ENCODE results near the gene SRGAP2. TPM values are rescaled to one million over a fixed set of nuclear protein-coding genes. Genes with fewer than 3 reads are reported as not detected.
"Not testable (repeated sequence)": the region's sequence is repeated elsewhere in the genome, so short reads cannot be mapped to it uniquely, and the experiment has no call there.

The SRGAP2 gene
- total RNA-seq = 100 to 1,000 TPM in 2 of 9 donors, 10 to 100 TPM in 7; 38.2 to 119 (median 57.4) TPM
- 10 to 100 TPM; 18.9 to 52.8 (median 28.2) TPM for polyA plus RNA-seq
- long read RNA-seq, donor 1, partial matches to known transcripts = 0 of 4 reads
- long read RNA-seq, donor 1, other reads (novel, unspliced or antisense) = 0 of 4 reads
- long read RNA-seq, donor 2, full-length matches to known transcripts = 10 of 10 reads
- long read RNA-seq, donor 2, partial matches to known transcripts = 0 of 10 reads
- long read RNA-seq, donor 2, other reads (novel, unspliced or antisense) = 0 of 10 reads
- long read RNA-seq, donor 3, full-length matches to known transcripts = 7 of 7 reads
- long read RNA-seq, donor 3, partial matches to known transcripts = 0 of 7 reads
- long read RNA-seq, donor 3, other reads (novel, unspliced or antisense) = 0 of 7 reads
- long read RNA-seq, donor 4, partial matches to known transcripts = 2 of 6 reads
- long read RNA-seq, donor 4, other reads (novel, unspliced or antisense) = 2 of 6 reads
- long read RNA-seq, donor 5, partial matches to known transcripts = 0 of 1 reads
- long read RNA-seq, donor 5, other reads (novel, unspliced or antisense) = 1 of 1 reads
- long read RNA-seq, donor 6, partial matches to known transcripts = 3 of 9 reads
- long read RNA-seq, donor 6, other reads (novel, unspliced or antisense) = 5 of 9 reads
- long read RNA-seq, donor 7, partial matches to known transcripts = 0 of 2 reads
- long read RNA-seq, donor 7, other reads (novel, unspliced or antisense) = 0 of 2 reads
- long read RNA-seq, donor 8, full-length matches to known transcripts = 8 of 8 reads
- long read RNA-seq, donor 8, partial matches to known transcripts = 0 of 8 reads
- long read RNA-seq, donor 8, other reads (novel, unspliced or antisense) = 0 of 8 reads
- long read RNA-seq, donor 9, full-length matches to known transcripts = 8 of 20 reads
- long read RNA-seq, donor 9, partial matches to known transcripts = 12 of 20 reads
- long read RNA-seq, donor 9, other reads (novel, unspliced or antisense) = 0 of 20 reads
- long read RNA-seq, donor 10, partial matches to known transcripts = 0 of 5 reads
- long read RNA-seq, donor 10, other reads (novel, unspliced or antisense) = 0 of 5 reads

DNA sequence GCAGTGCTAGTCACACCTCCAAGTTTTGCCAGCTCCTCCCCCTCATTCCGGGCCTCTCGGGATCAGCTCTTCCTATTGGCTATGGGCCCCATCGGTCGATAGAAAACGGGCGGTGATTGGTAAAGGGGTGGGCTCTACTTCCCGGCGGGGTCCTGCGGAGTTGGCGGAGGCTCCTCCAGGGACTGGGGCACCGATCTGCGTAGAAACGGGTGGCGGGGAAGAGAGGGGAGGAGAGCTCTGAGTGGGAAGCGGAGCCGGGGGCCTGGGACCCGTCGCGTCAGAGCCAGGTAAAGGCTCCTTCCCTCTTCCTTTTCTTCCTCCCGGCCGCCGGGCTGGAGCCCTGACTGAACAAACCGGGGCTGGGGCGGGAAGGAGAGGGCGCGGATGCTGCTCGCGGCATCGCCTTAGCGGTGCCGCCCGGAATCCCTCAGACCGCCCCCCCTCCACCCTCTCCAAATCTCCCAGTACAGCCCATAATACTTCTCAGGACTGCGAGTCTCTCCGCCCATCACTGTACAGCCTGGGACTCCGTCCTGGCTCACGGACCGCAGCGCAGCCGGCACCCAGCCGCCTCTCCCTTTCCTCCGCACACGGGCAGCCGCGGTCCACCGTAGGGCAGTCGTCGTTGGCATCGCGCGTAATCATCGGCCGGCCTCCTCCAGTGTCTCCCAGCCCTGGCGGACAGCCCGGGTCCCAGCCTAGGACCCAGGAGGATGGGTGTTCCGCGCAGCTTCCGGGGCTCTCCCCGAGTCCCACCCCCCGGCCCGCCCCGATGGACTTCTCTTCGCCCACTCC, at the start of gene SRGAP2:
SRGAP2 (plus strand) TSS at position 178 of the 795 bp plus-strand sequence. CDS start 2,430 bp downstream, outside the sequence.
- WGBS, 4 donors = 0 to 2% (median 0%) methylated on average over 10 to 23 of the region's 63 CpGs
- peak; percentile 53 to 76 (median 64) for DNase-seq
- intact Hi-C loops (cut with DNase I) = not testable (repeated sequence)

DNA sequence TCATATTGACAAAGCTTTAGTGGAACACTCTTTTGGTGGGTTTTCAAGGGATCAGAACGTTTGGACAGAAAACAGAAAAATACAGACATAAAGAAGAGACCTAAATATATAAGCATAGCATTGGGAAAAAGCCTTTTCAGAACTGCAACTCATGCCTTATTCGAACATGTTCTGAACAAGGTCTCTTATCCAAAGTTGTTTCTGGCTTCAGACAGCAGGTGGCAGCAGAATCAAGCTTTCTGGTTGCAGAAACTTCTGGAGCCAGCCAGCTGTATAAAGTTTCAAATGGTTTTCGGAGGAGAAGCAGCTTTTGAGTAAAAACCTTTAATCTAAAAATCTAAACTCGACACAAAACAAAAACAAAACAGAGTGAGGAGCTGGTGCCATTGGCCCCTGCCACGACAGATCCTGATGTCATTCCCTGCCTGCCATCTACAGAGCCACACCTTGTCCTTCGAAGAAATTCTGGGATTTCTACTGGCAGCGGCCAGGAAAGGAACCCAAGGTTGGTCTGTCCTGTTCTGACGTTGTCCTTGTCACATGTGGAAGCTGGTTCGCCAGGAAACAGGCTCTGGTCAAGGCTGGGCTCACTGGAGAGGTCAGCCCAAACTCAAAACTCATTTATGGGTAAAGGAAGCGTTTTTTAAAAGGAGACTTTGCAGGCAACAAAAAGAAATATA, 35.9 kb upstream of the SRGAP2 start:
- H3K27ac ChIP-seq = peak overlapping the region in 1 of 5 donors; percentile 32
- 7 to 20% (median 11%) methylated on average over 3 to 5 of the region's 10 CpGs for WGBS, 4 donors
- H3K4me3 ChIP-seq; H3K27me3 ChIP-seq; H3K36me3 ChIP-seq (replicated peaks in 1 of 2); H3K9me3 ChIP-seq (replicated peaks in 1 of 3); intact Hi-C loops (cut with DNase I); H3K4me1 ChIP-seq (replicated peaks in 1 of 2): not testable (repeated sequence)
- peak in 1 of 7 donors; percentile 6 for DNase-seq

More for the DNA sequence above, at the start of gene SRGAP2:
- Histone ChIP-seq H3K4me3 (peak within 1 kb of the TSS in 3 of 4 donors; percentile 37 to 74 (median 56)), H3K27ac (peak within 1 kb of the TSS in 4 of 5 donors; percentile 81 to 94 (median 86))
- not testable (repeated sequence) for H3K4me1 ChIP-seq (replicated peaks in 1 of 2); H3K36me3 ChIP-seq (replicated peaks in 1 of 2); H3K9me3 ChIP-seq (replicated peaks in 1 of 3); H3K27me3 ChIP-seq

DNA sequence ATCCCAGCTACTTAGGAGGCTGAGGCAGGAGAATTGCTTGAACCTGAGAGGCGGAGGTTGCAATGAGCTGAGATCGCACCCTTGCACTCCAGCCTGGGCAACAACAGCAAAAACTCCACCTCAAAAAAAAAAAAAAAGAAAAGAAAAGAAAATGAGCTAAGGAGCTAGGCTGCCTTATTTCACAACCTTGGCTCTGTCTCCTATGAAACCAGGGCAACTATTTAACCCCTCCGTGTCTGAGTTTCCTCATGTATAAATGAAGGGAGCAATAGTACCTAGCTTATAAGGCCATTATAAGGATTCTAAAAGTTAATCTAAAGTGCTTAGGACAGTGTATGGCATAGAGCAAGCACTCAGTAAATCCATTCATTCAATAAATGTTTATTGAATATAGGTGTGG, 33.5 kb upstream of the SRGAP2 start:
- H3K27ac ChIP-seq; H3K4me3 ChIP-seq; H3K27me3 ChIP-seq; intact Hi-C loops (cut with DNase I); H3K4me1 ChIP-seq (replicated peaks in 1 of 2); H3K36me3 ChIP-seq (replicated peaks in 1 of 2); H3K9me3 ChIP-seq (replicated peaks in 1 of 3): not testable (repeated sequence)
- 24 to 42% (median 27%) methylated on average over 1 to 2 of the region's 3 CpGs for WGBS, 4 donors
- DNase-seq = peak in 2 of 7 donors; percentile 26 to 30

DNA sequence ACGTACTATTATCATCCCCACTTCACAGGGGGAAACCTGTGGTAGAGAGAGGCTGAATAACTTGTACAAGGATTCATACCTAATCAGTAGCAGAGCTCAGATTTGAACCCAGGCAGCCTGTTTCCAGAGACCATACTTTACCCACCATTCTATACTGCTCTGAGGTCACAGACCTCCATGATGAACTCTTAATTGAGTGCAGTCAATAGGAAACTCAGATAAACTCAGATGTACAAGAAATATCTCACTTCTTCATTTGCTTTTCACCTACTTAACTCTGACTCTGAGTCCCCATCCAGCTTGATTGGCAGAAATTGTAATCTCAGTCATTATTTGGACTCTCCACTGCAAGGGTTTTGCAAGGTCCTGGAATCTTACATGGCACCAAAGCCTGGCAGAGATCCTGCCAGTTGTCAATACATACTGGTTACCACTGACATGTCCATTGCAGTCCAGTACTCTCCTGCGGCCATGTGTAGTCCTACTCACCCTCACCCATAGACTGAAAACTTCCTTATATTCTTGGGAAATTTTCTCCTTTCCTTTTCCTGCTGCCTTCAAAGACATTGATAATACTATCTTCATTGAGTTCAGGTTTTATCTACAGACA, 30.1 kb upstream of the SRGAP2 start:
- intact Hi-C loops (cut with DNase I) = not testable (repeated sequence)

DNA sequence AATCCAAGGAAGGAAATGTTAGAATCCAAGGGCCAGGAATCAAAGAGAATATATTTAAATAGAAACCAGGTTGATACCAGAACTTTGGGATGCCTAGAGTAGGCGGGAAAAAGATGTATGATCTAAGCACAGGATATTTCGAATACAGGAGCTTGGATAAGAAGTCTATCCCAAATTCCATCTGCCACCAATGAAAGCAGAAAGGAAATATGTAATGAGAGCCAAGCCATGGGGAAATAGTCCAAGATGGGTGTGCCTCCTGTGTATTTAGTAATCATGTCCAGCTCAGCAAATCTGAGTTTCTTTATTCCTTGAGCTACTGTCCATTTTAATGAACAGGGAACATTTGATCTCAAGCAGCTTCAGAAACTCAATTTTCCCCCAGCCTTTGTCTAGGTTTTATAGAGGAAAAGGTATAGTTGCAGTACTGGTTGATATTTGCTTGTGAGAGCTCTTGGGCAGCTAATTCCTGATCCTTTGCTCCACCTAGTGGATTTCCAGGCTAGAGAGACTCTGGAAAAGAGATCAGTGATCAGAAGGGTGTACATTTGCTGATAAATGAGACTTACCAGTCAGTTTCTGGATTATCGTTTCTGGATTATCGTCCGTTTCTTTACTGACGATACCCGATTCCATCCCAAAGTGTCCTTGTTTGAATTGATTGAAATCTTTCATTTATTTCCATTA, 29.0 kb upstream of the SRGAP2 start:
- DNase-seq = peak in 4 of 7 donors; percentile 8 to 30 (median 14)
- H3K27me3 ChIP-seq; H3K36me3 ChIP-seq (replicated peaks in 1 of 2); H3K27ac ChIP-seq; H3K4me1 ChIP-seq (replicated peaks in 1 of 2); H3K9me3 ChIP-seq (replicated peaks in 1 of 3); intact Hi-C loops (cut with DNase I); H3K4me3 ChIP-seq: not testable (repeated sequence)
- TF ChIP-seq, protein P1, sequence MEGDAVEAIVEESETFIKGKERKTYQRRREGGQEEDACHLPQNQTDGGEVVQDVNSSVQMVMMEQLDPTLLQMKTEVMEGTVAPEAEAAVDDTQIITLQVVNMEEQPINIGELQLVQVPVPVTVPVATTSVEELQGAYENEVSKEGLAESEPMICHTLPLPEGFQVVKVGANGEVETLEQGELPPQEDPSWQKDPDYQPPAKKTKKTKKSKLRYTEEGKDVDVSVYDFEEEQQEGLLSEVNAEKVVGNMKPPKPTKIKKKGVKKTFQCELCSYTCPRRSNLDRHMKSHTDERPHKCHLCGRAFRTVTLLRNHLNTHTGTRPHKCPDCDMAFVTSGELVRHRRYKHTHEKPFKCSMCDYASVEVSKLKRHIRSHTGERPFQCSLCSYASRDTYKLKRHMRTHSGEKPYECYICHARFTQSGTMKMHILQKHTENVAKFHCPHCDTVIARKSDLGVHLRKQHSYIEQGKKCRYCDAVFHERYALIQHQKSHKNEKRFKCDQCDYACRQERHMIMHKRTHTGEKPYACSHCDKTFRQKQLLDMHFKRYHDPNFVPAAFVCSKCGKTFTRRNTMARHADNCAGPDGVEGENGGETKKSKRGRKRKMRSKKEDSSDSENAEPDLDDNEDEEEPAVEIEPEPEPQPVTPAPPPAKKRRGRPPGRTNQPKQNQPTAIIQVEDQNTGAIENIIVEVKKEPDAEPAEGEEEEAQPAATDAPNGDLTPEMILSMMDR (IDR thresholded peaks at IDR 0.05) = peak in 4 of 6 experiments; percentile 14 to 27 (median 20)
- WGBS, 4 donors = 64 to 79% (median 72%) methylated on average over 5 to 7 of the region's 7 CpGs

More for the DNA sequence above, 30.1 kb upstream of the SRGAP2 start:
- H3K27ac ChIP-seq; H3K27me3 ChIP-seq; H3K4me3 ChIP-seq; H3K36me3 ChIP-seq (replicated peaks in 1 of 2); DNase-seq; H3K9me3 ChIP-seq (replicated peaks in 1 of 3); H3K4me1 ChIP-seq (replicated peaks in 1 of 2): not testable (repeated sequence)
- 95 to 100% (median 100%) methylated on average over 1 of the region's 2 CpGs for WGBS, 4 donors
